Thoracic aorta (tissue), 2 donors: ENCODE measurements around the gene LPGAT1. TPM values are rescaled to one million over a fixed set of nuclear protein-coding genes. Genes with fewer than 3 reads are reported as not detected.

Experiments used
- ATAC-seq: fragments of 150-250 bp; one replicate; pipeline ENCODE4 v1.8.0; 2017; ENCODE audit warnings: low read depth; ENCODE audit not compliant: insufficient number of reproducible peaks, low FRiP score
- DNase-seq: peaks from one replicate; pipeline ENCODE4 v3.0.0-alpha.2; 2020; ENCODE audit warnings: low spot score
- H3K27ac ChIP-seq, 2 donors: fragments of 200-600 bp; sonication (generic); 1 replicate in 1 of 2; 2 replicates in 1 of 2; pipeline ENCODE4 v1.5.1; 2016; ENCODE audit warnings: mild to moderate bottlenecking in 2 of 2, moderate library complexity in 2 of 2
- H3K27me3 ChIP-seq: fragments of 200-600 bp; sonication (generic); replicated peaks from 2 replicates; pipeline ENCODE4 v1.6.0; 2016; ENCODE audit warnings: mild to moderate bottlenecking; ENCODE audit not compliant: insufficient read depth
- H3K36me3 ChIP-seq: fragments of 200-600 bp; sonication (generic); one replicate; pipeline ENCODE4 v1.5.1; 2016
- H3K4me1 ChIP-seq, 2 donors: fragments of 200-600 bp; sonication (generic); 1 replicate in 1 of 2; 2 replicates in 1 of 2; pipeline versions ENCODE4 v1.5.1 to v1.6.0; 2016; ENCODE audit warnings: low read depth in 2 of 2, mild to moderate bottlenecking in 1 of 2; ENCODE audit not compliant: control insufficient read depth in 1 of 2
- H3K4me3 ChIP-seq: fragments of 200-600 bp; sonication (generic); 2 replicates; pipeline ENCODE4 v1.5.1; 2016; ENCODE audit warnings: mild to moderate bottlenecking
- H3K9me3 ChIP-seq: fragments of 200-600 bp; sonication (generic); 2 replicates; pipeline ENCODE4 v1.5.1; 2016
- total RNA-seq, 2 donors: library from RNA; depleted of rRNA; stranded (reverse); fragments of >200 nt; gene quantifications; one replicate each; pipeline versions ENCODE4 v1.1.0 to v1.2.3, GENCODE V29; 2016
- TF ChIP-seq, protein P1 (sequence below): fragments of 200-600 bp; sonication (generic); IDR thresholded peaks from one replicate; pipeline ENCODE4 v1.5.1; 2019; ENCODE audit warnings: antibody characterized with exemption

Gene LPGAT1
- total RNA-seq, 2 donors from 2014 or later = 32.5 to 48.0 TPM

DNA sequence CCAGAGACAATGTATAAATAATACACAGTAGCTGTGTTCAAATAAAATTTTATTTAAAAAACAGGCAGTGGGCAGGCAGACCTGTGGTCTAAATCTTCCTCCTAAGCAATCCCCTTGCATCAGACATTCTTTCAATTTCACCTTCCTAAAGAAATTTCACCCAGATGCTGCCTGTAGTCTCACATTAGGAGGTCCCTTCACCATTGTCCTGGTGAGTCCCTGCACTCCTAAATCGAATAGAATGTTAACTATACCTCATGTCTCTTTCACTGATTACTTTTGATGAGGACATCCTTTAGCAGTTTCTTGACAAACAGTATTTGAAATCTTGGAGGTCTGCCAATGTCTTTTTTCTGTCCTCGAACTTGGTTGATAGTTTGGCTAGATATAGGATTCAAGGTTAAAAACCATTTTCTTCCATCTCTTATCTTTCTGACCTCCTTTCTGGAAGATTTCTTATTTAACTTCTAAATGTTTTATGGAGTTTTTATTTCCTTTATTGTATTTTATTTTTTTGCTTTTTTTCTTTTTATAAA is 77.5 kb downstream of the LPGAT1 start:
- no peaks in the 10 kb centered on the region for H3K27me3 ChIP-seq
- no peaks in the 10 kb centered on the region for H3K9me3 ChIP-seq
- peaks cover 18% of the 10 kb centered on the region for H3K36me3 ChIP-seq
- no peak overlapping the region for H3K4me3 ChIP-seq
- TF ChIP-seq, protein P1, sequence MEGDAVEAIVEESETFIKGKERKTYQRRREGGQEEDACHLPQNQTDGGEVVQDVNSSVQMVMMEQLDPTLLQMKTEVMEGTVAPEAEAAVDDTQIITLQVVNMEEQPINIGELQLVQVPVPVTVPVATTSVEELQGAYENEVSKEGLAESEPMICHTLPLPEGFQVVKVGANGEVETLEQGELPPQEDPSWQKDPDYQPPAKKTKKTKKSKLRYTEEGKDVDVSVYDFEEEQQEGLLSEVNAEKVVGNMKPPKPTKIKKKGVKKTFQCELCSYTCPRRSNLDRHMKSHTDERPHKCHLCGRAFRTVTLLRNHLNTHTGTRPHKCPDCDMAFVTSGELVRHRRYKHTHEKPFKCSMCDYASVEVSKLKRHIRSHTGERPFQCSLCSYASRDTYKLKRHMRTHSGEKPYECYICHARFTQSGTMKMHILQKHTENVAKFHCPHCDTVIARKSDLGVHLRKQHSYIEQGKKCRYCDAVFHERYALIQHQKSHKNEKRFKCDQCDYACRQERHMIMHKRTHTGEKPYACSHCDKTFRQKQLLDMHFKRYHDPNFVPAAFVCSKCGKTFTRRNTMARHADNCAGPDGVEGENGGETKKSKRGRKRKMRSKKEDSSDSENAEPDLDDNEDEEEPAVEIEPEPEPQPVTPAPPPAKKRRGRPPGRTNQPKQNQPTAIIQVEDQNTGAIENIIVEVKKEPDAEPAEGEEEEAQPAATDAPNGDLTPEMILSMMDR = no peak
- no peak overlapping the region for H3K27ac ChIP-seq
- H3K4me1 ChIP-seq = no peaks in the 10 kb centered on the region
- ATAC-seq (no peak), DNase-seq (no peak)

DNA sequence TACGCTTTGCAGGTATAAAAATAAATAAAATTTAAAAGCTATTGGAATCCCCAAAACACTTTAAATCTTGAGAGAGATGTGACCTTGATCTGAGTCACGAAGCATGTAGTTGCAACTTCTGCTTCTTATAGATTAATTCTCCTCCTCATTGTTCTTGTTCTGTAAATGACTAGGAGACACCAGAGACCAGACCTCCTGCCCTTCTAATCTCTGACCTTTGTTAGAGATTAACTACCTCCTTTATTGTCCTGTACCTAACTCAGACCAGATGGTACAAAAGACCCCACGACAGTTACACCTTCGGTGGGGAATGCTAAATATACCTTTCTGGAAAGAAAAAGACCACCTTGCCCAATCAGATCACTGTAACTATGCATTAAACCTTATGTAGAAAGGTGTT is 78.2 kb downstream of the LPGAT1 start:
- no peaks in the 10 kb centered on the region for H3K27me3 ChIP-seq
- H3K27ac ChIP-seq = no peak overlapping the region
- no peak overlapping the region for H3K4me3 ChIP-seq
- no peaks in the 10 kb centered on the region for H3K4me1 ChIP-seq
- peaks cover 18% of the 10 kb centered on the region for H3K36me3 ChIP-seq
- ATAC-seq (no peak), DNase-seq (no peak)
- no peaks in the 10 kb centered on the region for H3K9me3 ChIP-seq
- TF ChIP-seq, protein P1 = no peak

DNA sequence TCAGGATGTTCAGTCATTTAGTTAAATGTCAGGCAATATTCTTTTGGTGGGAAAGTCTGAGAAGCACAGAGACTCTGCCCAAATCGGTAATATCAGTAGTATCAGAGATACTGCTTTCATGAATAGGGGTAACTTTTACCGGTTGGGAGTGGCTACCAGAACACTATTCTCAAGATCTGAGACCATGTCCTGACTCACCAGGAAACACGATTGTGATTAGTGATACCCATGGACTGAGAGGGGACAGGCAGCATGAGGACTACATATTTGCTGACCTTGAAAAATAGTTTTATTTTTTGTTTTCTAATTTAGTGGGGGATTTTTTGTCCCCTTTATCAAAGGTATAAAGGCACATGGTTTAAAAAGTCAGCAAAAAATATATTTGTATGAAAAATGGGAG is 79.1 kb downstream of the LPGAT1 start:
- no peak overlapping the region for H3K27ac ChIP-seq
- H3K27me3 ChIP-seq = no peaks in the 10 kb centered on the region
- H3K9me3 ChIP-seq = no peaks in the 10 kb centered on the region
- TF ChIP-seq, protein P1 = no peak
- no peak overlapping the region for H3K4me3 ChIP-seq
- H3K4me1 ChIP-seq = no peaks in the 10 kb centered on the region
- peaks cover 18% of the 10 kb centered on the region for H3K36me3 ChIP-seq
- no peak for DNase-seq
- no peak for ATAC-seq

DNA sequence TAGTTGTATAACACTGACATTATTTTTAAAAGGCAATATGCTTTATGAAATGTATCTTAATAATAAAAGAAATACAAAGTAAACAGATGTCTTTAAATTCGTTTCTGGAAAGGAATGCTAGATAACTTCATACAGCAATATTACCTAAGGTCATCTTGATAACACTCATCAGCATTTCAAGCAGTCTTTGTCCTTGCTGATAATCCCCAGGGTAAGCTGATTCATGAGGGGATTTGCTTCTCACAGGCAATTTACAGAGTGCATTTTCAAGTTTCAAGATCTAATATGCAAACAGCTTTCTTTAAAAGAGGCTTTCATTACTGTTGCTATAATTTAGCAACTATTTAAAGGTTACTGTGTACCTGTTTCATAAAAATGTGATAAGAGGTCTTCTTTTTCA is 80.0 kb downstream of the LPGAT1 start:
- Histone ChIP-seq H3K36me3 (peaks cover 18% of the 10 kb centered on the region), H3K27ac (no peak overlapping the region), H3K4me3 (no peak overlapping the region), H3K27me3 (no peaks in the 10 kb centered on the region), H3K9me3 (no peaks in the 10 kb centered on the region), H3K4me1 (no peaks in the 10 kb centered on the region)
- TF ChIP-seq, protein P1 = no peak
- ATAC-seq = no peak
- no peak for DNase-seq

DNA sequence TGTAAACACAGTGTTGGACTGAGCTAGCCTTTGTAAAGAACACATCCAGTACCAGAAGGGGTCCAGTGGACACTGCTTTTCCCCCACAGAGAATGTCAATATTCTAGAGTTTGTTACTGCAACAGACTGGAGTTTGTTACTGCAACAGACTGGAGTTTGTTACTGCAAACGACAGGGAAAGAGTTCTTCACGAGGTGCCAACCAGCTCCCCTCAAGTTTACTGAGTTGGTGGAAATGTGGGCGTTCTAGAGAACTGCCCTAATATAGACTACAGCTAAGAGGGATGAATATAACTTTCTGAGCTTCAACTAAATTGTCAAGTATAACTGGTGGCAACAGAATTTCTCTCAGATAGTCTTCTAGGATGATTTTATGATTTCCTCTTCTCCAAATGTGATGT is 81.3 kb downstream of the LPGAT1 start:
- Histone ChIP-seq H3K27ac (no peak overlapping the region), H3K27me3 (no peaks in the 10 kb centered on the region), H3K4me3 (no peak overlapping the region), H3K36me3 (peaks cover 18% of the 10 kb centered on the region), H3K9me3 (no peaks in the 10 kb centered on the region), H3K4me1 (no peaks in the 10 kb centered on the region)
- ATAC-seq (no peak), DNase-seq (no peak)
- TF ChIP-seq, protein P1 = no peak
